HCT116 (cell line): ENCODE data around the gene TMEM132D. TPM values are rescaled to one million over a fixed set of nuclear protein-coding genes. Genes with fewer than 3 reads are reported as not detected.

Experiments used
- ATAC-seq: fragments of 200-7000 bp; cut with Tn5 transposase; 2 replicates; pipeline ENCODE4 v1.9.1; 2020; ENCODE audit warnings: mild to moderate bottlenecking, moderate library complexity
- BruUV-seq: library from RNA; stranded (reverse); fragments of 400-500 nt; replicated peaks from 2 replicates; lab custom pipeline; 2021; lab: Mats Ljungman, UMichigan
- CTCF ChIA-PET: fragments of 300-600 bp; sonication (Branson Sonifier 250); formaldehyde crosslinking; loops from one replicate; lab custom pipeline; 2021; ENCODE audit warnings: antibody characterized with exemption; lab: Charles Lee
- POLR2A ChIA-PET: fragments of 300-600, 350-600 bp; sonication (Branson Sonifier 250); formaldehyde crosslinking; loops from one replicate; lab custom pipeline; 2021; ENCODE audit warnings: antibody characterized with exemption; lab: Charles Lee
- RAD21 ChIA-PET, 2 experiments: fragments of 300-600 bp; sonication (Branson Sonifier 250); formaldehyde crosslinking; loops; one replicate each; lab custom pipeline; 2023; ENCODE audit warnings: low total read pairs in 2 of 2; ENCODE audit not compliant: uncharacterized antibody in 2 of 2, unreplicated experiment in 2 of 2, low non-redundant PET in 1 of 2; lab: Charles Lee
- DNase-seq: peaks from one replicate; pipeline ENCODE4 v3.0.0-alpha.2; 2010; ENCODE audit warnings: low read depth, low spot score
- H2AFZ ChIP-seq: fragments of 200-600 bp; shearing (Covaris generic), sonication (generic); 2 replicates; pipeline ENCODE4 v1.6.1; 2017; ENCODE audit warnings: low read depth, mixed run types, mixed read lengths, antibody characterized with exemption, low read length; ENCODE audit not compliant: poor library complexity, severe bottlenecking
- H3K27ac ChIP-seq: 2 replicates; pipeline ENCODE4 v1.5.1; 2012; ENCODE audit warnings: low read depth, low read length
- H3K27me3 ChIP-seq: fragments of 200-600 bp; sonication (generic); 2 replicates; pipeline ENCODE4 v1.6.1; 2016; ENCODE audit warnings: mixed run types, low read length, mixed read lengths; ENCODE audit not compliant: insufficient read depth
- H3K36me3 ChIP-seq, 2 experiments: fragments of 200-500 bp in 1 of 2; fragments of 200-600 bp in 1 of 2; sonication (Bioruptor generic) in 1 of 2; sonication (generic) in 1 of 2; 2 replicates each; pipeline versions ENCODE4 v1.5.1 to v1.6.1; 2014 to 2016; ENCODE audit warnings: low read length in 2 of 2, inconsistent platforms in 1 of 2, mixed read lengths in 1 of 2, mixed run types in 1 of 2; ENCODE audit not compliant: insufficient read depth in 2 of 2, control insufficient read depth in 1 of 2
- H3K4me1 ChIP-seq, 2 experiments: fragments of 200-600 bp in 1 of 2; sonication (generic) in 1 of 2; 2 replicates each; pipeline versions ENCODE4 v1.5.1 to v1.6.1; 2012 to 2017; ENCODE audit warnings: low read length in 2 of 2, inconsistent platforms in 1 of 2, mild to moderate bottlenecking in 1 of 2, mixed read lengths in 1 of 2, mixed run types in 1 of 2, moderate library complexity in 1 of 2; ENCODE audit not compliant: insufficient read depth in 2 of 2, control insufficient read depth in 1 of 2
- H3K4me2 ChIP-seq: fragments of 200-600 bp; sonication (generic); 2 replicates; pipeline ENCODE4 v1.6.1; 2017; ENCODE audit warnings: mixed run types, low read length, mixed read lengths
- H3K4me3 ChIP-seq, 2 experiments: fragments of 200-600 bp in 1 of 2; sonication (generic) in 1 of 2; replicated peaks in 1 of 2; 2 replicates each; pipeline ENCODE4 v1.5.1; 2011 to 2016; ENCODE audit warnings: low read length in 2 of 2, control low read depth in 1 of 2, low read depth in 1 of 2, mild to moderate bottlenecking in 1 of 2, mixed read lengths in 1 of 2, mixed run types in 1 of 2
- H3K79me2 ChIP-seq: fragments of 200-600 bp; sonication (generic); 2 replicates; pipeline ENCODE4 v1.6.1; 2017; ENCODE audit warnings: mild to moderate bottlenecking, mixed run types, low read length, moderate library complexity, mixed read lengths; ENCODE audit not compliant: insufficient read depth
- H3K9ac ChIP-seq: fragments of 200-600 bp; sonication (generic); 2 replicates; pipeline ENCODE4 v1.6.1; 2016; ENCODE audit warnings: low read length, mixed read lengths
- H3K9me2 ChIP-seq: fragments of 200-600 bp; sonication (generic), shearing (Covaris generic); 2 replicates; pipeline ENCODE4 v1.6.1; 2017; ENCODE audit warnings: mixed run types, mild to moderate bottlenecking, moderate library complexity; ENCODE audit not compliant: insufficient read depth
- H3K9me3 ChIP-seq, 2 experiments: fragments of 200-500 bp in 1 of 2; fragments of 200-600 bp in 1 of 2; sonication (Bioruptor generic) in 1 of 2; sonication (generic) in 1 of 2; 2 replicates each; pipeline ENCODE4 v1.6.1; 2014 to 2017; ENCODE audit warnings: low read length in 2 of 2, mixed read lengths in 2 of 2, inconsistent platforms in 1 of 2, low read depth in 1 of 2, mild to moderate bottlenecking in 1 of 2, mixed run types in 1 of 2, moderate library complexity in 1 of 2; ENCODE audit not compliant: control insufficient read depth in 1 of 2, insufficient read depth in 1 of 2
- H4K20me1 ChIP-seq: fragments of 200-600 bp; sonication (generic), shearing (Covaris generic); 2 replicates; pipeline ENCODE4 v1.6.1; 2017; ENCODE audit warnings: mixed run types, mild to moderate bottlenecking, moderate library complexity; ENCODE audit not compliant: insufficient read depth
- CBX3 ChIP-seq: IDR thresholded peaks from 2 replicates; pipeline ENCODE4 v1.6.1; 2012; ENCODE audit warnings: low read depth
- CEBPB ChIP-seq: IDR thresholded peaks from 2 replicates; pipeline ENCODE4 v1.6.1; 2012; ENCODE audit warnings: low read depth
- EGR1 ChIP-seq: IDR thresholded peaks from 2 replicates; pipeline ENCODE4 v1.6.1; 2012; ENCODE audit warnings: low read depth
- EZH2phosphoT487 ChIP-seq: fragments of 200-600 bp; IDR thresholded peaks from 2 replicates; pipeline ENCODE4 v1.6.1; 2018; ENCODE audit warnings: antibody characterized with exemption, borderline replicate concordance
- MAX ChIP-seq: IDR thresholded peaks from 2 replicates; pipeline ENCODE4 v1.6.1; 2012
- POLR2A ChIP-seq: IDR thresholded peaks from 2 replicates; pipeline ENCODE4 v1.7.0; 2011; ENCODE audit warnings: borderline replicate concordance; ENCODE audit not compliant: insufficient read depth, insufficient read length; ENCODE audit errors: extremely low read depth
- POLR2AphosphoS5 ChIP-seq: IDR thresholded peaks from 2 replicates; pipeline ENCODE4 v1.6.1; 2011; ENCODE audit warnings: mild to moderate bottlenecking, low read depth, low read length, moderate library complexity
- SP1 ChIP-seq: IDR thresholded peaks from 2 replicates; pipeline ENCODE4 v1.6.1; 2012; ENCODE audit warnings: low read depth
- SRF ChIP-seq: IDR thresholded peaks from 2 replicates; pipeline ENCODE4 v1.6.1; 2012; ENCODE audit warnings: low read depth
- ZBTB33 ChIP-seq: IDR thresholded peaks from 2 replicates; pipeline ENCODE4 v1.6.1; 2011; ENCODE audit warnings: mild to moderate bottlenecking, low read length, moderate library complexity; ENCODE audit not compliant: insufficient replicate concordance; ENCODE audit errors: extremely low read depth
- ZFX ChIP-seq: fragments of 450-650 bp; IDR thresholded peaks from 2 replicates; pipeline ENCODE4 v1.6.1; 2017
- intact Hi-C: fragments of 100-400 bp; cut with micrococcal nuclease; formaldehyde crosslinking; loops from 2 replicates; pipeline ENCODE4 v1.10.0; 2022
- total RNA-seq: library from RNA; stranded (reverse); gene quantifications from one replicate; pipeline ENCODE4 v1.2.1, GENCODE V29; 2021; ENCODE audit not compliant: unreplicated experiment

The TMEM132D gene
- total RNA-seq, 1 experiment from 2014 or later, result not detected

DNA sequence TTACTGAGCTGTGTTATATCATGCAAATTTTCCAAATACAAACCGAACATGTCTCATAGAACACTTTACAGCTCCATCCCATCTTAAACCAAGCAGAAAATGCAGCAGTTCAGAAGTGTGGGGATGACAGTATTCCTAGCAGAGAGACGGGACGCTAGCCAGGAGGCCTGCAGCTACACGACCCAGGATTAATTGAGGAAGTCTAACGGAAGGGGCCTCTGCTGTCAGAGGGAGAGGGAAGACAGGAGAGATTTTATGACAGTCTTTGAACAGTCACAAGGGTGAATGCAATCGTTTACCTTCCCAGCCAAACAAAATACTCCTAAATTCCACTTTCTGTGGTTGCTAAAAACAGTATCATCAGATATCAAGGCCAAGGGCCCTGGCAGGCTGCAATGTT, 261.9 kb downstream of the TMEM132D start:
- intact Hi-C loops, result no loop called here
- H4K20me1 ChIP-seq, result no peaks in the 10 kb centered on the region
- RAD21 ChIA-PET, result no interaction called here
- no peak overlapping the region for H3K4me3 ChIP-seq
- TF ChIP-seq EGR1 (no peak), CEBPB (no peak), POLR2A (no peak), EZH2phosphoT487 (no peak), POLR2AphosphoS5 (no peak), MAX (no peak), CBX3 (no peak), SRF (no peak), ZBTB33 (no peak), ZFX (no peak), SP1 (no peak)
- no TSS peak for BruUV-seq
- no peaks in the 10 kb centered on the region for H3K9me2 ChIP-seq
- no peaks in the 10 kb centered on the region for H3K4me1 ChIP-seq
- H3K36me3 ChIP-seq, result no peaks in the 10 kb centered on the region
- no peak for ATAC-seq
- no peaks in the 10 kb centered on the region for H3K79me2 ChIP-seq
- H3K4me2 ChIP-seq, result no peak overlapping the region
- H3K27me3 ChIP-seq, result no peaks in the 10 kb centered on the region
- CTCF ChIA-PET, result no interaction called here
- peaks cover 4 to 19% of the 10 kb centered on the region in 2 experiments; a peak in 2 of 4 replicates for H3K9me3 ChIP-seq
- no peak for DNase-seq
- H2AFZ ChIP-seq, result no peak overlapping the region
- H3K27ac ChIP-seq, result no peak overlapping the region
- POLR2A ChIA-PET, result no interaction called here
- H3K9ac ChIP-seq, result no peak overlapping the region
